Stimulated activated naive CD8-positive, alpha-beta T cell treated with anti-CD3 and anti-CD28 coated beads, Interleukin-15, Interleukin-2, amounts not matched to agents 100 ng/mL and 50 ng/mL, for 24 hours (primary cell): ENCODE results near the gene EPHA6.

Source experiments
- H3K27ac Mint-ChIP-seq: one replicate; pipeline ENCODE4 v1.8.0; 2021; ENCODE audit warnings: mild to moderate bottlenecking, mixed read lengths
- H3K27me3 Mint-ChIP-seq: one replicate; pipeline ENCODE4 v1.8.0; 2021; ENCODE audit warnings: mixed read lengths
- H3K36me3 Mint-ChIP-seq: one replicate; pipeline ENCODE4 v1.8.0; 2021; ENCODE audit warnings: low read depth, mixed read lengths
- H3K4me1 Mint-ChIP-seq: one replicate; pipeline ENCODE4 v1.8.0; 2021; ENCODE audit warnings: low read depth, mixed read lengths
- H3K4me3 Mint-ChIP-seq: one replicate; pipeline ENCODE4 v1.8.0; 2021; ENCODE audit warnings: mild to moderate bottlenecking, mixed read lengths
- H3K9me3 Mint-ChIP-seq: one replicate; pipeline ENCODE4 v1.8.0; 2021; ENCODE audit warnings: mixed read lengths

Gene EPHA6

DNA sequence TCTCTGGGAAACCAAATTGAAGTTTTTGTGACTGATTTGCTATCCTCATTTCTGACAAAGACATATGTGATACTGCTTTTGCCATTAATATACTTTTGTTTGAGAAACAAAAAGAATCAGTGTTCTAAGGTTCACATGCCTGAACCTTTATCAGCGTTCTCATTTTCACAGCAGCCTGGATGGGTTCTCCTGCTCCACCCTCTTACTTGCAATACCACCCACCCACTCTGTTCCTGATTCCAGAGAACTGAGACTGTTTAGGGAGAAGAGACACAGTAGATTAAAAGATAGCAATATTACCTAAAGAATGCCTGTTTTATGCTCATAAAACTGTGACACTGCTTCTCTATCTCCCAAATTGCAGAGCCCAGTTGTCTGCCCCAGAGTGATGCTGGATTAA, 924.4 kb downstream of the EPHA6 start:
- Mint-ChIP-seq H3K4me3 (no peak overlapping the region), H3K27me3 (peaks cover 24% of the 10 kb centered on the region), H3K4me1 (no peaks in the 10 kb centered on the region), H3K9me3 (no peaks in the 10 kb centered on the region), H3K36me3 (no peaks in the 10 kb centered on the region), H3K27ac (no peak overlapping the region)

DNA sequence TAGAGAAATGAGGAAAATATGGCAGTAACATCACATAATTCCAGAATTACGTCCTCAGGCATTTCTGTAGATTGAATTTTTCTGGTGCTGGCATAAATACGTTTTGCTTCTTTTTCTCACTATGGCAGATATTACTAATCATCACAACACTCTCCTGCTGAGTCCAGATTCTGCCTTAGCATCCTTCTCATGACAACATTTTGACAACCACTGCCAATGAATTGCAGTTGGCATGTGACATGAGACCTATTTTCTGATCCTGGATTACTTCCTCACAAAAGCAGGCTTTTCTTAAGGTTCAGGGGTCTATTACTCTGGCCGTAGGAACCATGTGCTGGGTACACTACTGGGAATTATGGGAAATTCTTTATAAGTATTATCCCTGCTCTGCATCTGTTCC, 927.6 kb downstream of the EPHA6 start:
- Mint-ChIP-seq H3K4me3 (no peak overlapping the region), H3K36me3 (no peaks in the 10 kb centered on the region), H3K27me3 (peaks cover 21% of the 10 kb centered on the region), H3K4me1 (no peaks in the 10 kb centered on the region), H3K27ac (no peak overlapping the region), H3K9me3 (no peaks in the 10 kb centered on the region)

DNA sequence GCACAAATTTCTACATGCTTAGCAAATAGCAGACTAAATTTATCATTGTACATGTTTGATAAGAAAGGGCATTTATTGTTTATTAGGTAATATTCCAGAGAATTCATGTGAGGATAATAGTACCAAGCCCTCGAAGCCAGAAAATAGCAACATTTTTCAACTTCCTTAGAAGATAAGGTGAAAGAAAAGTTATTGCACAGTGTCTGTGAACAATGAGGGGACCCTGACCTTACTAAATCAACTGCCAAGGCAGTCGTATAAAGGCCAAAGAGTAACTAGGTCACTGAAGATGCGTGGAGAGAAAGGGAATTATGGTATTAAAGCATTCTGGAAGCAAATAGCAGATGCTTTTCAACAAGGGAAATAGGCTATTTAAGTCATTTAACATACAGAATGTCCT, 929.9 kb downstream of the EPHA6 start:
- no peaks in the 10 kb centered on the region for H3K4me1 Mint-ChIP-seq
- no peak overlapping the region for H3K27ac Mint-ChIP-seq
- peaks cover 27% of the 10 kb centered on the region for H3K27me3 Mint-ChIP-seq
- no peaks in the 10 kb centered on the region for H3K9me3 Mint-ChIP-seq
- no peaks in the 10 kb centered on the region for H3K36me3 Mint-ChIP-seq
- no peak overlapping the region for H3K4me3 Mint-ChIP-seq

DNA sequence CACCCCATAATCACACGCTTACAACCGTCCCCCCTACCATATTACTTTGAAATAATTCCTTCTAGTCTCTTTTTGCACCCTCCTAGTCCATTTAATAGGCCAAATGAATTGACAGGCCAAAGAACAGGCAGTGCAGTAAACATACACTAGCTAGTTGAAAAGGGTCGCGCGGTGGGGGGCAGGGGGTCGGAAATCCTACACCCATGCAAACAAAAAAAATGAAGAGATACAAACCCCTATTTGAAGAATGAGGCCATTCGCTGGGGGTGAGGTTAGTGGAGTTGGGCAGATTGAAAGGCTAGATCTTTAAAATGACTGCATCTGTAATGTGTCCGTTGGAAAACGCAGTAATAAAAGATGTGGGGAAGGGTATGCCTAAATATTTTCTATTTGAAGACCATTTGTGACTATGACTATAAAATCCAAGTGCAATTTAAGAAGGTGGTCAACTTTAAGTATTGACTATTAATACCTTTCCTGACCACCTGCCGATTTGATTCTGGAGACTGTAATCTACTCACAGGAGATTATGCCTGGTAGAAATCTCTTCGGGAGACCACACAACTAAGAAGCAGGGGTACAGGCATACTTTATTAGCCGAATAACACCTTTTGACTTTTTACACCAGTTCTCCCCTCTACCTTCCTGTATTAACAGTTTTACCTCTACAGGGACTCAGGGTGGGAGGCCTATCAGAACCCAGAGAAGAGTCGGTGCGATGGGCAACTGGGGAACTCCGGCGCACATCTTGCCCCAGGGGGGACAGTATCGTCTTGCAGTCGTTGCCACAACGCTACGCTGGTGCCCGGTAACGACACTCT, 949.4 kb downstream of the EPHA6 start:
- Mint-ChIP-seq H3K27me3 (peaks cover 6% of the 10 kb centered on the region), H3K9me3 (no peaks in the 10 kb centered on the region), H3K4me1 (peaks cover 25% of the 10 kb centered on the region), H3K36me3 (no peaks in the 10 kb centered on the region), H3K4me3 (peak overlapping the region; percentile 99), H3K27ac (peak overlapping the region; percentile 95)

DNA sequence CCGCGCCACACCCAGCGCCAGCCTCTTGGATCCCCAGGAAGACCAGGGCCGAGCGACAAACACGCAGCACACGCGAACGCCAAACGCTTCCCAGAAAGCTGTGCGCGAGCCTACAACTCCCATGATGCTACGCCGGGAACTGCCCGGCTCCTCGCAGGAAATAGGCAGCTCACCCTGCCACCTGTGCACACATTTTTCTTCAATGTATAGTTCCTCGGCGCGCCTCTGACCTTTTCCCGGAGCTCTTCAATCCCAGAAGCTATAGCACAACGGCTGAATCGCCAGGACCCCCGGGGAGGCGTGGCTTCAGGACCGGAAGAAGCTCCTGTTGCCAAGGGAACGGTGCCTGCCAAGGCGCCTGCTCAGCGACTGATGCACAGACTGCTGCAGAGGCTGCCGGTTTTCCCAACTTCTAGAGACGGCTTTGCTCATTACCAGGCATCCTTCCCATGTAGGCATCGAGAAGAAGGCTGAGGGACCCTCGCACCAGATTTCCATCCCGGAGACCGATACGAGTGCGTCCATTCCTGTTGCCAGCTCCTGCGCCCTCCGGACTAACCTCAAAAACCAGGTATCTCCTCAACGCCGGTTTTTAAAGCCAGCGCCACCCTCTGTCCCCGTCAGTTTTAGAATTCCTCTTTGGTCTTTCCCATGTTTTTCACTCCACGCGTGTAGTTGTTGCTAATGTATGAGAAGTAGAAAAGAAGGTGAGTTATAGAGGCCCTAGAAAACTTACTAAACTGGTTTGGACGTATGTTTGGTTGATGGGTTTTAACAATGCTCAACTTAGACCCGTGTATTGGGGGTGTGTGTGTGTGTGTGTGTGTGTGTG, 950.2 kb downstream of the EPHA6 start, which contains the start of gene ARL6:
ARL6 (plus strand) TSS at position 352 of the 832 bp plus-strand sequence. CDS start 3,350 bp downstream, outside the sequence.
- Mint-ChIP-seq H3K4me3 (peak within 1 kb of the TSS; percentile 99), H3K36me3 (peaks cover 7% of the 10 kb centered on the region), H3K4me1 (peaks cover 25% of the 10 kb centered on the region), H3K27me3 (no peaks in the 10 kb centered on the region), H3K27ac (peak within 1 kb of the TSS; percentile 95), H3K9me3 (no peaks in the 10 kb centered on the region)

DNA sequence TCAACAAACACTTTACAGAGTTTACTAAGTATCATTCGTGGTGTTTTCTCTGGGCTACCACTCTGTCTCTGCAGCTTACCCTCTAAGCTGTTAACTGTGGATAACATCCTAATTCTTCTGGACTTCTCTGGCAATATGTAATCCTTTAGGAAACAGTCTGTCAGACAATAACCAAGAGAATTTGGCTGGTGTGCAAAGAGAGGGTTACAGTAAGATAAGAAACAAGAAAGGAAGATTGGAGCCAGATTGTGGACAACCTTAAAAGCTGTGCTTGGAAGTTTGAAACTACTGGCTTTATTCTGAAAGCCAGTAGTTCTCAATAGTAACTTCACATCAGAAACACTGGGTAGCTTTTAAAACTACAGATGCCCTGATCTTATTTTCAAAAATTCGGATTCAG, 950.9 kb downstream of the EPHA6 start:
- H3K36me3 Mint-ChIP-seq, result peaks cover 14% of the 10 kb centered on the region
- H3K4me3 Mint-ChIP-seq, result peak overlapping the region; percentile 99
- H3K27ac Mint-ChIP-seq, result no peak overlapping the region
- H3K4me1 Mint-ChIP-seq, result peaks cover 25% of the 10 kb centered on the region
- peaks cover 2% of the 10 kb centered on the region for H3K9me3 Mint-ChIP-seq
- no peaks in the 10 kb centered on the region for H3K27me3 Mint-ChIP-seq

DNA sequence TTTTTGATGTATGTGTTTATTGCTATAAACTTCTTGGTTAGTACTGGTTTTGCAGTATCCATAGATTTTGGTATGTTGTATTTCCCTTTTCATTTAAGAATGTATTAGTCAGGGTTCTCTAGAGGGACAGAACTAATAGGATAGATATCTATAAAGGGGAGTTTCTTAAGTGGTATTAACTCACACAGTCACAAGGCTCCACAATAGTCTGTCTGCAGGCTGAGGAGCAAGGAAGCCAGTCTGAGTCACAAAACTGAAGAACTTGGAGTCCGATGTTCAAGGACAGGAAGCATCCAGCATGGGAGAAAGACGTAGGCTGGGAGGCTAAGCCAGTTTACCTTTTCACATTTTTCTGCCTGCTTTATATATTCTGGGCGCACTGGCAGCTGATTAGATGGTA, 958.5 kb downstream of the EPHA6 start:
- H3K36me3 Mint-ChIP-seq, result peaks cover 34% of the 10 kb centered on the region
- no peak overlapping the region for H3K27ac Mint-ChIP-seq
- no peaks in the 10 kb centered on the region for H3K4me1 Mint-ChIP-seq
- no peak overlapping the region for H3K4me3 Mint-ChIP-seq
- H3K27me3 Mint-ChIP-seq, result no peaks in the 10 kb centered on the region
- peaks cover 5% of the 10 kb centered on the region for H3K9me3 Mint-ChIP-seq

DNA sequence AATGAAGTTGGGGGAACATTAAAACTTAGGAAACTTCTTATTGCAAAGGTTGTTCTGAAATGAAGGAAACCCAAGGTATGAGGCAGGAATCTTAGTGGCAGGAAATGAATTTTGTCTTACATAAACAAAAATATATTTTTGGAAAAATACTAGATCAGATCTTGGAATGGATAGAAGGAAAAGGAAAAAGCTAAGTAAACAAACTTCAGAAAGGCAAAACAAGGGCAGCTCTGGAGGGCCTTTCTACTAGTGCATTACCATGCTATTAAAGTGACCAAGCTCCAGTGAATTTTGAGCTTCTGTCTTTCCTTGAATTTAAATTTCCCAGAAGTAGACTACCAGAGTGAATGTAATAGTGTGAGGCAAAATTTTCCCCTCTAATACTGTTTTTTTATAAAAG, 963.8 kb downstream of the EPHA6 start:
- no peaks in the 10 kb centered on the region for H3K27me3 Mint-ChIP-seq
- H3K9me3 Mint-ChIP-seq, result no peaks in the 10 kb centered on the region
- no peaks in the 10 kb centered on the region for H3K4me1 Mint-ChIP-seq
- H3K4me3 Mint-ChIP-seq, result no peak overlapping the region
- no peak overlapping the region for H3K27ac Mint-ChIP-seq
- peaks cover 7% of the 10 kb centered on the region for H3K36me3 Mint-ChIP-seq

DNA sequence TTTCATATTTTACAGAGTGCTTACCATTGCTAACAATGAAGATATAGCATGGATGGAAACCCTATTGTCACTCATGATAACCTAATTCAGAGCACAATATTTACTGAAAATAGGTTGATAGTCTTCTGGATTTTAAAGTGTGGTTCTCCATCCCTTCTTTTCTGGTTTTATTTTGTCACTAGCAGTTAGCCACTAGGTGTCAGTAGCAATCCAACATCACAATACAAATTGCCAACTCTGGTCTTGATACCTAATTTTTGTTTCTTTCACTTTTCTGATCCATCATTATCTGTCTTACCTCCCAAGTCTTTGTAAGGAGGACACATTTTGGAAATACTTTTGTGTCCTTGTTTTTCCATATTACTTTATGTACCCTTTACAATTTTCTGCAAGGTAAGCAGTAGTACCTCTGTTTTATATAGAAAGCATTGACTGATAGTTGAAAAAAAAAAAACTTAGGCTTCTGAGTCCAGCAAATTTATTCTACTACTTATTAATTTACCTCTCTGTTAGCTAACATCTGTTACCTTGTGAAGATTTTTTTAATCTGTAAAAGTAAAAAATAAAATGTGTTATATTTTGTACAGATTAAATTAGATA, 979.1 kb downstream of the EPHA6 start:
- Mint-ChIP-seq H3K9me3 (no peaks in the 10 kb centered on the region), H3K4me3 (no peak overlapping the region), H3K4me1 (no peaks in the 10 kb centered on the region), H3K27me3 (no peaks in the 10 kb centered on the region), H3K36me3 (no peaks in the 10 kb centered on the region), H3K27ac (no peak overlapping the region)

DNA sequence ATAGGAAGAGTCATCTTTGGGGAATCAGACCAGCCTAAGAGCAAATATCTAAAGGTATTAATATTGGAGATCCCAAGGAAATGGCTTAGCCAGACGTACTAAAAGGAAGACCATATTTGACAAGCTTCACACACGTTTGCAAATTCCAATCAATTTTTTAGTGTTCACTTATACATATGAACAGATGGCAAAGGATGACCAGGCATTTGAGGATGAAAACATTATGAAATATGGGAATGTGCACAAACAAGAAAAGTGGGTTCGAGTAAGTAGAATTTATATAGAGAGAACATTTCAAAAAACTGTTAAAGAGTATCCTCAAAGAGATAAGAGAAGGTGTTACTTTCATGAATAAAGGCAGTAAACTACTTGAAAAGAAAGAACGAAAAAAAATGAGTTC, 981.6 kb downstream of the EPHA6 start:
- H3K4me3 Mint-ChIP-seq, result no peak overlapping the region
- H3K27ac Mint-ChIP-seq, result no peak overlapping the region
- H3K4me1 Mint-ChIP-seq, result no peaks in the 10 kb centered on the region
- H3K27me3 Mint-ChIP-seq, result no peaks in the 10 kb centered on the region
- no peaks in the 10 kb centered on the region for H3K36me3 Mint-ChIP-seq
- no peaks in the 10 kb centered on the region for H3K9me3 Mint-ChIP-seq
